Pancreas (tissue), 10 donors: Measurements from ENCODE around the gene DTYMK. TPM values are rescaled to one million over a fixed set of nuclear protein-coding genes. Genes with fewer than 3 reads are reported as not detected.
A peak's percentile ranks its signal among the peaks of the same experiment; 100 is the strongest.

Experiments
- ATAC-seq, 4 donors: fragments of 200-7000 bp; cut with Tn5 transposase; one replicate each; pipeline versions ENCODE4 v1.8.0 to v1.9.1; 2020; ENCODE audit warnings: mild to moderate bottlenecking in 4 of 4, moderate library complexity in 4 of 4
- DNase-seq, 6 donors: peaks; one replicate each; pipeline ENCODE4 v3.0.0-alpha.2; 2020
- FAIRE-seq: peaks from 2 replicates; lab custom pipeline; 2012; peaks lifted over from hg19 to GRCh38; lab: Jason Lieb, UNC
- H3K27ac ChIP-seq, 4 donors: fragments of 200-600 bp; sonication (generic); 1 replicate in 3 of 4; 2 replicates in 1 of 4; pipeline versions ENCODE4 v1.5.0 to v1.8.0; 2020
- H3K27me3 ChIP-seq, 4 donors: fragments of 200-600 bp; one replicate each; pipeline ENCODE4 v1.8.0; 2021
- H3K36me3 ChIP-seq, 3 donors: fragments of 200-600 bp; sonication (generic) in 1 of 3; one replicate each; pipeline versions ENCODE4 v1.5.0 to v1.8.0; 2020 to 2021
- H3K4me1 ChIP-seq, 3 donors: fragments of 200-600 bp; one replicate each; pipeline ENCODE4 v1.8.0; 2021
- H3K4me3 ChIP-seq, 4 donors: fragments of 200-600 bp; sonication (generic) in 2 of 4; one replicate each; pipeline versions ENCODE4 v1.5.0 to v1.8.0; 2020 to 2021
- H3K9me3 ChIP-seq, 4 donors: fragments of 200-600 bp; one replicate each; pipeline ENCODE4 v1.8.0; 2021
- WGBS, 2 donors: extraction: QIAGEN DNeasy Blood & Tissue Kit; methylation state at CpG; one replicate each; pipeline ENCODE4 v1.1.7; 2013; 5-methylcytosine and 5-hydroxymethylcytosine counted together
- intact Hi-C, 3 donors: fragments of 100-400 bp; cut with DNase I; formaldehyde crosslinking; loops; one replicate each; pipeline versions ENCODE4 v1.11.1 to v1.14.2; 2022
- polyA plus RNA-seq, 2 donors: library from polyadenylated mRNA; stranded (reverse); fragments of 200-250 nt; gene quantifications; one replicate each; pipeline ENCODE4 v1.2.3, GENCODE V29; 2013
- total RNA-seq, 6 donors: library from RNA; stranded (reverse); fragmentation: NEBNext Ultra II Directional in 4 of 6; extraction: Animal tissue kit (Norgen Biotek cat#: 25700) in 4 of 6; gene quantifications; one replicate each; pipeline versions ENCODE4 v1.2.1 to v1.2.4, GENCODE V29; 2021 to 2023
- TF ChIP-seq, protein P1 (sequence below), 4 donors: fragments of 200-600 bp; sonication (generic) in 3 of 4; IDR thresholded peaks; one replicate each; pipeline versions ENCODE4 v1.5.0 to v1.8.0; 2021; ENCODE audit warnings: antibody characterized with exemption in 4 of 4
- donor health status: healthy with polysubstance abuse.
- donor health status: DM: no; HTN: no; CAD: no; lungs with moderate emphysema.
- donor health status: DM: no; HTN: no; CAD: no.
- donor health status: control.
- donor health status: control.
- donor health status: Bipolar disorder and iron deficiency.
- donor health status: DM: yes; HTN: yes; CAD: no.
- donor health status: DM: no; HTN: no; CAD: no.
- donor health status: DM: no; HTN: no; CAD: no.
- donor health status: DM: yes; HTN: yes; CAD: no.

Gene DTYMK
- total and polyA plus RNA-seq, 8 donors = 3.7 to 11.0 (median 8.4) TPM

DNA sequence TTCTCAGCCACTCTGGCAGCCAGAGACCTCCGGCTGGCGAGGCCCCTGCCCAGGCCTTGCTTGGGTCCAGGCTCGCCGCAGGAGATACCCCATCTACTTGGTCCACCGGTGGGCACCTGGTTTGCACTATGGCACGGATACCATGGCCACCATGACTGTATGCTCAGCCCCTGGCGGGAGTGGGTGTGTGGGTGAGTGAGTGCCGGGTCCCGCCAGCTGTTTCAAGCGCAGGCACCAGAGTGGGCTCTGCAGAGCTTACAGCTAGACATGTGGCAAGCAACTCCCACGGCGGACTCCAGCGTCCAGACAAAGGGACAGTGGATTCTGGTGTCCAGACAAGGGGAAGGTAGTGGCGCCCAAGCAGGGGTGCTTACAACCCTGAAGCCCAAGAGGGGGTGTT is 47.7 kb downstream of the DTYMK start:
- Histone ChIP-seq H3K9me3 (no peaks in the 10 kb centered on the region), H3K4me3 (peak overlapping the region in 3 of 4 donors; percentile 0 to 88 (median 87)), H3K4me1 (peaks cover 8 to 18% (median 17%) of the 10 kb centered on the region in 3 donors), H3K36me3 (no peaks in the 10 kb centered on the region), H3K27ac (no peak overlapping the region), H3K27me3 (no peaks in the 10 kb centered on the region)
- TF ChIP-seq, protein P1, sequence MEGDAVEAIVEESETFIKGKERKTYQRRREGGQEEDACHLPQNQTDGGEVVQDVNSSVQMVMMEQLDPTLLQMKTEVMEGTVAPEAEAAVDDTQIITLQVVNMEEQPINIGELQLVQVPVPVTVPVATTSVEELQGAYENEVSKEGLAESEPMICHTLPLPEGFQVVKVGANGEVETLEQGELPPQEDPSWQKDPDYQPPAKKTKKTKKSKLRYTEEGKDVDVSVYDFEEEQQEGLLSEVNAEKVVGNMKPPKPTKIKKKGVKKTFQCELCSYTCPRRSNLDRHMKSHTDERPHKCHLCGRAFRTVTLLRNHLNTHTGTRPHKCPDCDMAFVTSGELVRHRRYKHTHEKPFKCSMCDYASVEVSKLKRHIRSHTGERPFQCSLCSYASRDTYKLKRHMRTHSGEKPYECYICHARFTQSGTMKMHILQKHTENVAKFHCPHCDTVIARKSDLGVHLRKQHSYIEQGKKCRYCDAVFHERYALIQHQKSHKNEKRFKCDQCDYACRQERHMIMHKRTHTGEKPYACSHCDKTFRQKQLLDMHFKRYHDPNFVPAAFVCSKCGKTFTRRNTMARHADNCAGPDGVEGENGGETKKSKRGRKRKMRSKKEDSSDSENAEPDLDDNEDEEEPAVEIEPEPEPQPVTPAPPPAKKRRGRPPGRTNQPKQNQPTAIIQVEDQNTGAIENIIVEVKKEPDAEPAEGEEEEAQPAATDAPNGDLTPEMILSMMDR (IDR thresholded peaks at IDR 0.05) = no peak
- no peak for ATAC-seq
- peak in 1 of 6 donors; percentile 69 for DNase-seq
- intact Hi-C loops = loop anchor here in 1 of 3 donors (1.0 kb wide), 1 partner anchor 14 kb away; no protein-coding TSS in a partner anchor
- no peak for FAIRE-seq
- 96 to 98% methylated on average over 14 of the region's 14 CpGs for WGBS, 2 donors

DNA sequence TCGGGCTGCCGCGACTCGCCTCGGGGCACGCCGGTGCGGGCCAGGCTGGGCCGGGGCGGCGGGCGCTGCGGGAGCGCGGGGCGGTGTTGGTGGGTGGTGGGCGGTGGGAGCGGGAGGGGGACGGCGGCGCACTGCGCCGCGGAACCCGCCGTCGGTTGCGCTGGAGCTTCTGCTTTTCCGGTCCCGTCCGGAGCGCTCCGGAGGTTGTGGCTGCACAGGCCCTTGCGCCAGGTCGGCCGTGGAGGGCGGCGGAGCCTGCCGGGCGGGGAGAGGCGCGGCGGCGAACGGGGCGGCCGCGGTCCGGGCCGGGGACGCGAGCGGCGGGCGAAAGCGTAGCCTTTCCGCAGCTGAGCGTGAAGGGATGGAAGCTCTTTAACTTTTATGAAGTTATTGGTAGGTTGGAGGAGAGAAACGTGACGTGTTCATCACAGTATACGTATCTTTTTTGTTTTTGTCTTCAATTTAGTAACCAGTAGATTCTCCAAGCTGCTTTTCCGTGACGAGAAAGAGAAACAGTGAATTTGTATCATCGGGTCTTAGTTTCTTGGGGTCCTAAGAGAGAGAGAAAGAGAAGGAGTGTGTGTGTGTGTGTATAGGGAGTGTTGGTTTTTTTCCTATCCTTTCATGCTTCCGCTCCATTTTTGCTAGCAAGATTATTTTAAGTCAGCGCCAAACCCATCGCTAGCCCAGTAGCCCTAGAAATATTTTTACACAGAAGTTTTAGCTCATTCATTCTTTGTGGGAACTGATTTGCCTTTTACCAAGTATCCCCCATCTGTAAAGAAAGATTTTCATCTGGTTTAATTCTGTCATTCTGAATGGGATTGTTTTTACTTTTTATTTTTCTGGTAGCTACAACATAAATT is 48.6 kb downstream of the DTYMK start:
- ATAC-seq = peak in 3 of 4 donors; percentile 5 to 21 (median 13)
- peak overlapping the region; percentile 87 to 91 (median 89) for H3K4me3 ChIP-seq
- peaks cover 0 to 6% (median 0%) of the 10 kb centered on the region in 3 donors for H3K36me3 ChIP-seq
- no peaks in the 10 kb centered on the region for H3K9me3 ChIP-seq
- 1% methylated on average over 60 to 67 of the region's 67 CpGs for WGBS, 2 donors
- no peak for FAIRE-seq
- H3K27ac ChIP-seq = peak overlapping the region; percentile 98 to 99 (median 98)
- intact Hi-C loops = no loop called here
- peak in 1 of 6 donors; percentile 19 for DNase-seq
- H3K4me1 ChIP-seq = peaks cover 8 to 18% (median 17%) of the 10 kb centered on the region in 3 donors
- TF ChIP-seq, protein P1 (IDR thresholded peaks at IDR 0.05) = no peak
- no peaks in the 10 kb centered on the region for H3K27me3 ChIP-seq

DNA sequence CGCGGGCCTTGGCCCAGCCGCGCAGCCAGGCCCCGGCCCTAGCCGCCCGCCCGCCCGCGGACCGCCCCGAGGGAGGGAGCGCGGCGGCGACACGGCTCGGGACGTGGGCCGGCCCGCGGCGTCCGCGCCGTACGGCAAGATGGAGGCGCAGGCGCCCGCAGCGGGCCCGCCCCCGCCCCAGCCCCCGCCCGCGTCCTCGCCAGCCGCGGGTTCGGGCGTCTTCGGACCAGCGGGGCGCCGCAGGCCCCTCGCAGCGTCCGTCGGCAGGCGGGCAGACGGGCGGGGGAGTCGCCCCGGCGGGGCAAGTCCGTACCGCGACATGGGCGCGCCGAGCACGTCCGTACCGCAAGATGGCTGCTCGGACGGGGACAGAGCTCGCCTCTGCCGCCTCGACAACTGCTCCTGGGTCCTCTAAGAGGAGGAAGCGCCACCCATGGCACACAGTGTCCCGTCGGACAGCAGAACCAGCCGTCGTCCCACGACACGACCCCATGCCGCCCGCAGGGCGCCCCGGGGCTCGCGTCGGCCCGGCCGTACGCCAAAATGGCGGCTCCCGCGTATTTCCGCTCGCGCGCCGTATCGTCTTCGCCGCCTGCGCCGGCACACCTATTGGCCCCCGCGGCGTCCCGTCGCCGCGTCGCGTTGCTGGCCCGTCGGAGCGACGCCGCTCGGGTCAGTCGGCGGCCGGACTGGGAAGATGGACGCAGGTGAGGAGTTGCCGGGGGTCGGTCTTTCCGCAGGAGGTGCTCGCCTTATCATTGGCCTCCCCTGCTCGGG is 49.4 kb downstream of the DTYMK start, which contains the start of the genes ATG4B and THAP4:
ATG4B (plus strand) TSS at position 676 of the 777 bp plus-strand sequence; CDS start at position 698, 22 bp downstream.
THAP4 (minus strand) TSS at position 141 of the 777 bp plus-strand sequence. CDS start 141 bp downstream, outside the sequence.
- FAIRE-seq (no peak), DNase-seq (peak; percentile 82 to 96 (median 86)), ATAC-seq (peak; percentile 88 to 93 (median 90))
- Histone ChIP-seq H3K4me1 (peaks cover 8 to 18% (median 17%) of the 10 kb centered on the region in 3 donors), H3K9me3 (no peaks in the 10 kb centered on the region), H3K4me3 (peak within 1 kb of the TSS; percentile 87 to 91 (median 89)), H3K27ac (peak within 1 kb of the TSS; percentile 98 to 99 (median 98)), H3K27me3 (no peaks in the 10 kb centered on the region), H3K36me3 (peaks cover 0 to 13% (median 0%) of the 10 kb centered on the region in 3 donors)
- TF ChIP-seq, protein P1 (IDR thresholded peaks at IDR 0.05) = no peak
- intact Hi-C loops = no loop called here
- 0 to 1% methylated on average over 67 to 123 of the region's 123 CpGs for WGBS, 2 donors

DNA sequence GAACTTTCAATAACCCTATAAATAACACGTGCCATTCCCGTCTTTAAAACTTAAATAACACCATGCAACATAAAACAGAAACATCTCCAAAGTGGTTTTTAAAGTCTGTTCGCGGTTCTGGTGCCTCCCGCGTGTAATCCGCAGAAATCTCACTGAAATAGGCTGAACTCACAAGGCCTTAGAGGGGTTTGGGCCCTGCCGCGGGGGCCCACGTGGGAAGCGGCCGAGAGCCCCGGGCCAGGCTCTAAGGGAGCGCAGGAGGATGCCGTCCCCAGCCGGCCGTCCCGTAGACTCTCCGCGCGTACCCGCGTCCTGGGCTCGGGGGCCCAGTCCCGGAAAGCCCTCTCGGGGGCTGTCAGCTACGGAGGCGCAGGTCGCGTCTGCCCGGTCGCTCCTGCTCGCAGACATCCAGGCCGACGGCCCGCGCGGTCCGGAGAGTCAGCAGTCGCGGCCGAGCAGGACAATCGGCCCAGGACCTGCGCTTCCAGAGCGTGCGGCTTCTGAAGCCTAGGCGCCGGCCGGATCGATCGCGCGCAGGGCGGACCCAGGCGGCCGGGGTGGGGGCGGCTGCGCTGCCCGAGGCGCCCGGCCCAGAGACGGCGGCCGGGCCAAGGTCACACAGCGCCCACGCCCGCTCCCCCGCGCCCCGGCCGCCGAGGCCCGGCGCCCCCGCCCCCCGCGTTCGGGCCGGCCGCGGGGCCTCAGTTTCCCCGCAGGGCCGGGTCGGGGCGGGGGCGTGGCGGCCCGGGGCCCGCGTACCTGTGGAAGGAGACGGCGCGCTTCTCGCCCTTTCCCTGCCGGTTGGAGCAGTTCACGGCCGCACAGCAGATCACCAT is 50.2 kb downstream of the DTYMK start:
- peak; percentile 59 to 68 (median 66) for ATAC-seq
- H3K27me3 ChIP-seq = no peaks in the 10 kb centered on the region

More for the DNA sequence above, 50.2 kb downstream of the DTYMK start:
- peak overlapping the region; percentile 55 to 90 (median 88) for H3K4me3 ChIP-seq
- intact Hi-C loops = no loop called here
- H3K9me3 ChIP-seq = no peaks in the 10 kb centered on the region
- peak overlapping the region; percentile 18 to 99 (median 98) for H3K27ac ChIP-seq
- TF ChIP-seq, protein P1 (IDR thresholded peaks at IDR 0.05) = no peak
- peaks cover 0 to 13% (median 0%) of the 10 kb centered on the region in 3 donors for H3K36me3 ChIP-seq
- H3K4me1 ChIP-seq = peaks cover 8 to 18% (median 17%) of the 10 kb centered on the region in 3 donors
- FAIRE-seq (no peak), DNase-seq (peak; percentile 47 to 86 (median 72))
- 0 to 1% methylated on average over 63 to 97 of the region's 97 CpGs for WGBS, 2 donors
